ENCODE results near the gene PTOV1.

The PTOV1 gene

GRCh38 chr19:49817964-49818648 lies 32.9 kb upstream of the PTOV1 start, which contains the start of gene MED25 (continued):
- no peak for TF ChIP-seq HOXD13 (CRISPR knock-in tag; IDR thresholded peaks at IDR 0.05; ENCODE audit: borderline replicate concordance)
- peak; percentile 76 for TF ChIP-seq ZBTB8A (tag by site-specific recombination; IDR thresholded peaks at IDR 0.05)
- peak; percentile 43; the same call in 1 of the 2 replicates for TF ChIP-seq ZFP69B (tag by site-specific recombination; IDR thresholded peaks at IDR 0.05)
- no peak for TF ChIP-seq ZNF174 (tag by site-specific recombination; IDR thresholded peaks at IDR 0.05)
- TF ChIP-seq HOXC10 (CRISPR knock-in tag; IDR thresholded peaks at IDR 0.05) = no peak
- no peak for TF ChIP-seq ZNF202 (tag by site-specific recombination; IDR thresholded peaks at IDR 0.05; ENCODE audit: borderline replicate concordance)
- TF ChIP-seq, protein P1, sequence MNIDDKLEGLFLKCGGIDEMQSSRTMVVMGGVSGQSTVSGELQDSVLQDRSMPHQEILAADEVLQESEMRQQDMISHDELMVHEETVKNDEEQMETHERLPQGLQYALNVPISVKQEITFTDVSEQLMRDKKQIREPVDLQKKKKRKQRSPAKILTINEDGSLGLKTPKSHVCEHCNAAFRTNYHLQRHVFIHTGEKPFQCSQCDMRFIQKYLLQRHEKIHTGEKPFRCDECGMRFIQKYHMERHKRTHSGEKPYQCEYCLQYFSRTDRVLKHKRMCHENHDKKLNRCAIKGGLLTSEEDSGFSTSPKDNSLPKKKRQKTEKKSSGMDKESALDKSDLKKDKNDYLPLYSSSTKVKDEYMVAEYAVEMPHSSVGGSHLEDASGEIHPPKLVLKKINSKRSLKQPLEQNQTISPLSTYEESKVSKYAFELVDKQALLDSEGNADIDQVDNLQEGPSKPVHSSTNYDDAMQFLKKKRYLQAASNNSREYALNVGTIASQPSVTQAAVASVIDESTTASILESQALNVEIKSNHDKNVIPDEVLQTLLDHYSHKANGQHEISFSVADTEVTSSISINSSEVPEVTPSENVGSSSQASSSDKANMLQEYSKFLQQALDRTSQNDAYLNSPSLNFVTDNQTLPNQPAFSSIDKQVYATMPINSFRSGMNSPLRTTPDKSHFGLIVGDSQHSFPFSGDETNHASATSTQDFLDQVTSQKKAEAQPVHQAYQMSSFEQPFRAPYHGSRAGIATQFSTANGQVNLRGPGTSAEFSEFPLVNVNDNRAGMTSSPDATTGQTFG (tag by site-specific recombination; IDR thresholded peaks at IDR 0.05; ENCODE audit: borderline replicate concordance) = no peak
- TF ChIP-seq KLF17 (tag by site-specific recombination; IDR thresholded peaks at IDR 0.05) = no peak
- no peak for TF ChIP-seq MZF1 (tag by site-specific recombination; IDR thresholded peaks at IDR 0.05; ENCODE audit: borderline replicate concordance)
- peak; percentile 98 for TF ChIP-seq YY1 (tag by site-specific recombination; IDR thresholded peaks at IDR 0.05)
- no peak for TF ChIP-seq ZNF510 (tag by site-specific recombination; IDR thresholded peaks at IDR 0.05; ENCODE audit: insufficient replicate concordance)
- no peak for TF ChIP-seq ZNF776 (tag by site-specific recombination; IDR thresholded peaks at IDR 0.05; ENCODE audit: borderline replicate concordance)
- TF ChIP-seq REST (tag by site-specific recombination; IDR thresholded peaks at IDR 0.05) = no peak
- TF ChIP-seq ZIC2 (tag by site-specific recombination; IDR thresholded peaks at IDR 0.05) = peak; percentile 38; the same call in 1 of the 2 replicates
- no peak for TF ChIP-seq ZBTB7A (tag by site-specific recombination; IDR thresholded peaks at IDR 0.05; ENCODE audit: low read depth)
- TF ChIP-seq SALL2 (tag by site-specific recombination; IDR thresholded peaks at IDR 0.05; ENCODE audit: borderline replicate concordance) = no peak
- no peak for TF ChIP-seq GLI2 (tag by site-specific recombination; IDR thresholded peaks at IDR 0.05; ENCODE audit: borderline replicate concordance, low read depth)
- TF ChIP-seq SCRT2 (tag by site-specific recombination; IDR thresholded peaks at IDR 0.05) = peak; percentile 6; the same call in 1 of the 2 replicates
- TF ChIP-seq, protein P2, sequence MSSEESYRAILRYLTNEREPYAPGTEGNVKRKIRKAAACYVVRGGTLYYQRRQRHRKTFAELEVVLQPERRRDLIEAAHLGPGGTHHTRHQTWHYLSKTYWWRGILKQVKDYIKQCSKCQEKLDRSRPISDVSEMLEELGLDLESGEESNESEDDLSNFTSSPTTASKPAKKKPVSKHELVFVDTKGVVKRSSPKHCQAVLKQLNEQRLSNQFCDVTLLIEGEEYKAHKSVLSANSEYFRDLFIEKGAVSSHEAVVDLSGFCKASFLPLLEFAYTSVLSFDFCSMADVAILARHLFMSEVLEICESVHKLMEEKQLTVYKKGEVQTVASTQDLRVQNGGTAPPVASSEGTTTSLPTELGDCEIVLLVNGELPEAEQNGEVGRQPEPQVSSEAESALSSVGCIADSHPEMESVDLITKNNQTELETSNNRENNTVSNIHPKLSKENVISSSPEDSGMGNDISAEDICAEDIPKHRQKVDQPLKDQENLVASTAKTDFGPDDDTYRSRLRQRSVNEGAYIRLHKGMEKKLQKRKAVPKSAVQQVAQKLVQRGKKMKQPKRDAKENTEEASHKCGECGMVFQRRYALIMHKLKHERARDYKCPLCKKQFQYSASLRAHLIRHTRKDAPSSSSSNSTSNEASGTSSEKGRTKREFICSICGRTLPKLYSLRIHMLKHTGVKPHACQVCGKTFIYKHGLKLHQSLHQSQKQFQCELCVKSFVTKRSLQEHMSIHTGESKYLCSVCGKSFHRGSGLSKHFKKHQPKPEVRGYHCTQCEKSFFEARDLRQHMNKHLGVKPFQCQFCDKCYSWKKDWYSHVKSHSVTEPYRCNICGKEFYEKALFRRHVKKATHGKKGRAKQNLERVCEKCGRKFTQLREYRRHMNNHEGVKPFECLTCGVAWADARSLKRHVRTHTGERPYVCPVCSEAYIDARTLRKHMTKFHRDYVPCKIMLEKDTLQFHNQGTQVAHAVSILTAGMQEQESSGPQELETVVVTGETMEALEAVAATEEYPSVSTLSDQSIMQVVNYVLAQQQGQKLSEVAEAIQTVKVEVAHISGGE (tag by site-specific recombination; conservative IDR thresholded peaks at IDR 0.05; ENCODE audit: low read depth) = peak; percentile 72
- no peak for TF ChIP-seq ZNF670 (tag by site-specific recombination; IDR thresholded peaks at IDR 0.05; ENCODE audit: low read depth)
- no peak for TF ChIP-seq ZNF391 (tag by site-specific recombination; IDR thresholded peaks at IDR 0.05; ENCODE audit: borderline replicate concordance, low read depth)
- TF ChIP-seq ZNF571 (tag by site-specific recombination; IDR thresholded peaks at IDR 0.05) = no peak
- TF ChIP-seq ZNF248 (tag by site-specific recombination; IDR thresholded peaks at IDR 0.05) = no peak
- no peak for TF ChIP-seq ZNF133 (tag by site-specific recombination; IDR thresholded peaks at IDR 0.05)
- no peak for TF ChIP-seq ZNF223 (tag by site-specific recombination; IDR thresholded peaks at IDR 0.05)
- TF ChIP-seq ZNF449 (tag by site-specific recombination; IDR thresholded peaks at IDR 0.05) = peak; percentile 45

All from HEK293 (cell line).